ENCODE data around the gene RFX1.
A peak's percentile ranks its signal among the peaks of the same experiment; 100 is the strongest.
"Not testable (repeated sequence)": the region's sequence is repeated elsewhere in the genome, so short reads cannot be mapped to it uniquely, and the experiment has no call there.

RFX1 gene

DNA sequence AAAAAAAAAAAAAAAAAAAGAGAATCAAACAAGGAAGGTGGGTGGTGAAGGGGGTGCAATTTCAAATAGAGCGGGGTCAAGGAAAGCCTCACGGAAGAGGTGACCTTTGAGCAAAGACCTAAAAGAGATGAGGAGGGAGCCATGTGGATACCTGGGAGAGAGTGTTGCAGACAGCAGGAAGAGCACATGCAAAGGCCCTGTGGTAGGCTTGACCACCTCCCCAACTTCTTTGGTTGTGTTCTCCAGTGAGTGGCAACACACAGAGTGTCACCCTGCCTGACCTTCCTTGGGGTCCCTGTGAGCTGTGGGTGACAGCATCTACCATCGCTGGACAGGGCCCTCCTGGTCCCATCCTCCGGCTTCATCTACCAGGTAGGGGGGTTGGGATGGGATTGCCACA lies 44.4 kb upstream of the RFX1 start:
- H3K27ac ChIP-seq (ENCODE audit: extremely low read depth, low read depth, low read length): no peak overlapping the region
- POLR2A ChIA-PET: no interaction called here
- CTCF ChIA-PET: interaction anchor here (0.6 to 2.6 kb wide), 5 partner anchors 8 to 1084 kb away, joined by 3 to 7 read pairs (median 4); no protein-coding TSS in a partner anchor
- no peaks in the 10 kb centered on the region; the same call in 1 of the 2 replicates for H3K9me3 ChIP-seq (ENCODE audit: control insufficient read depth, insufficient read depth, low read depth, low read length)
- no peaks in the 10 kb centered on the region; a peak in 1 of 3 replicates for H3K36me3 ChIP-seq (ENCODE audit: control insufficient read depth in 2 of 2, insufficient read depth in 1 of 2, low read length in 2 of 2)
- no peaks in the 10 kb centered on the region for H3K4me1 ChIP-seq (ENCODE audit: control insufficient read depth, insufficient read depth, low read length)
- no peak overlapping the region for H3K4me3 ChIP-seq (ENCODE audit: low read depth, low read length)
- TF ChIP-seq ZNF561 (tag by site-specific recombination; IDR thresholded peaks at IDR 0.05; ENCODE audit: borderline replicate concordance) (no peak), ZNF623 (tag by site-specific recombination; IDR thresholded peaks at IDR 0.05) (peak; percentile 98)

DNA sequence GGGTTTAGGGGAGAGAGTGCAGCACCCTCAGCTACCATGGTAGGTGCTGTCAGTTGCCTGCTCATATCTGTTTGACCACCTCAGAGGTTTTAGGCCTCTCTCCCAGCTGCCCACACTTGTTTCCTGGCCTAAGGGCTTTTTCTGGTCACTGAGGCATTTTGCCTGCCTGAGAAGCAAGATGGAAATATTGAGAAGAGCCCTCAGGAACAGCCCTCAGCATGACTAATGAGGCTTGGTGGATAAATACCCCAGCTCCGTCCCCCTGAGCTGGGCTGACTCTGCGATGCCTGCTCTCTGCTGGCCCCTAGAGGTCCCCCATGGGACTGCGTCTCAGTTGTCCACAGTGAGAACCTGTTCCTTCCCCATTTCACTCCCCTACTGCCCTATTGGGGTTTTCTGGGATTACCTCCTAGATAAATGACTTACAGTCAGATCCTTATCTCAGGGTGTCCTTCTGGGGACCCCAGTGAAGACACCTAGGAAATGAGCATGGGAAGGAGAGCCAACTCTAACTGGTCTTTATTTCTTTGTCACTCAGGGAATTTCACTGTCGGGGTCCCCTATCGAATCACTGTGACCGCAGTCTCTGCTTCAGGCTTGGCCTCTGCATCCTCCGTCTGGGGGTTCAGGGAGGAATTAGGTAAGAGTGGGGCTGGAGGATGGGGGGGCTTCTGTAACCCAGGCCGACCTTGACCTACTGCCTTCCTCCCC lies 42.5 kb upstream of the RFX1 start:
- H3K4me3 ChIP-seq (ENCODE audit: low read depth, low read length): no peak overlapping the region
- TF ChIP-seq, protein P1, sequence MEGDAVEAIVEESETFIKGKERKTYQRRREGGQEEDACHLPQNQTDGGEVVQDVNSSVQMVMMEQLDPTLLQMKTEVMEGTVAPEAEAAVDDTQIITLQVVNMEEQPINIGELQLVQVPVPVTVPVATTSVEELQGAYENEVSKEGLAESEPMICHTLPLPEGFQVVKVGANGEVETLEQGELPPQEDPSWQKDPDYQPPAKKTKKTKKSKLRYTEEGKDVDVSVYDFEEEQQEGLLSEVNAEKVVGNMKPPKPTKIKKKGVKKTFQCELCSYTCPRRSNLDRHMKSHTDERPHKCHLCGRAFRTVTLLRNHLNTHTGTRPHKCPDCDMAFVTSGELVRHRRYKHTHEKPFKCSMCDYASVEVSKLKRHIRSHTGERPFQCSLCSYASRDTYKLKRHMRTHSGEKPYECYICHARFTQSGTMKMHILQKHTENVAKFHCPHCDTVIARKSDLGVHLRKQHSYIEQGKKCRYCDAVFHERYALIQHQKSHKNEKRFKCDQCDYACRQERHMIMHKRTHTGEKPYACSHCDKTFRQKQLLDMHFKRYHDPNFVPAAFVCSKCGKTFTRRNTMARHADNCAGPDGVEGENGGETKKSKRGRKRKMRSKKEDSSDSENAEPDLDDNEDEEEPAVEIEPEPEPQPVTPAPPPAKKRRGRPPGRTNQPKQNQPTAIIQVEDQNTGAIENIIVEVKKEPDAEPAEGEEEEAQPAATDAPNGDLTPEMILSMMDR (tag by site-specific recombination; IDR thresholded peaks at IDR 0.05): peak; percentile 34
- TF ChIP-seq, protein P2, sequence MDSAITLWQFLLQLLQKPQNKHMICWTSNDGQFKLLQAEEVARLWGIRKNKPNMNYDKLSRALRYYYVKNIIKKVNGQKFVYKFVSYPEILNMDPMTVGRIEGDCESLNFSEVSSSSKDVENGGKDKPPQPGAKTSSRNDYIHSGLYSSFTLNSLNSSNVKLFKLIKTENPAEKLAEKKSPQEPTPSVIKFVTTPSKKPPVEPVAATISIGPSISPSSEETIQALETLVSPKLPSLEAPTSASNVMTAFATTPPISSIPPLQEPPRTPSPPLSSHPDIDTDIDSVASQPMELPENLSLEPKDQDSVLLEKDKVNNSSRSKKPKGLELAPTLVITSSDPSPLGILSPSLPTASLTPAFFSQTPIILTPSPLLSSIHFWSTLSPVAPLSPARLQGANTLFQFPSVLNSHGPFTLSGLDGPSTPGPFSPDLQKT (IDR thresholded peaks at IDR 0.05; ENCODE audit: borderline replicate concordance, low read depth, low read length): no peak
- TF ChIP-seq TRIM28 (IDR thresholded peaks at IDR 0.05; ENCODE audit: borderline replicate concordance, low read length): peak; percentile 46; the same call in 1 of the 2 replicates
- peak; percentile 100 for TF ChIP-seq ZNF37A (tag by site-specific recombination; IDR thresholded peaks at IDR 0.05)
- peak; percentile 65 for TF ChIP-seq SETDB1 (IDR thresholded peaks at IDR 0.05; ENCODE audit: insufficient read length, low read length)
- H3K9me3 ChIP-seq (ENCODE audit: control insufficient read depth, insufficient read depth, low read depth, low read length): no peaks in the 10 kb centered on the region; the same call in 1 of the 2 replicates
- no peaks in the 10 kb centered on the region; a peak in 1 of 3 replicates for H3K36me3 ChIP-seq (ENCODE audit: control insufficient read depth in 2 of 2, insufficient read depth in 1 of 2, low read length in 2 of 2)
- CTCF ChIA-PET: interaction anchor here (0.6 to 2.6 kb wide), 14 partner anchors 9 to 169 kb away, joined by 3 to 9 read pairs (median 4); partner anchors contain the start of gene IL27RA
- POLR2A ChIA-PET: interaction anchor here (0.7 kb wide), 3 partner anchors 17 to 289 kb away, joined by 3 to 4 read pairs (median 3); no protein-coding TSS in a partner anchor
- H3K4me1 ChIP-seq (ENCODE audit: control insufficient read depth, insufficient read depth, low read length): no peaks in the 10 kb centered on the region
- no peak overlapping the region for H3K27ac ChIP-seq (ENCODE audit: extremely low read depth, low read depth, low read length)

DNA sequence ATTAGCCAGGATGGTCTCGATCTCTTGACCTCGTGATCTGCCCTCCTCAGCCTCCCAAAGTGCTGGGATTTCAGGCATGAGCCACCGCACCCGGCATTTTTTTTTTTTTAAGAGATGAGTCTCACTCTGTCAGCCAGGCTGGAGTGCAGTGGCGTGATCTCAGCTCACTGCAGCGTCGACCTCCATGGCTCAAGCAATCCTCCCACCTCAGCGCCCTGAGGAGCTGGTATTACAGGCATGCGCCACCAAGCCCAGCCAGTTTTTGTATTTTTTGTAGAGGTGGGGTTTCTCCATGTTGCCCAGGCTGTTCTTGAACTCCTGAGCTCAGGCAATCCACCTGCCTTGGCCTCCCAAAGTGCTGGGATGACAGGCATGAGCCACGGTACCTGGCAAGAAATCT lies 41.7 kb upstream of the RFX1 start:
- not testable (repeated sequence) for H3K4me1 ChIP-seq (ENCODE audit: control insufficient read depth, insufficient read depth, low read length); H3K36me3 ChIP-seq (ENCODE audit: control insufficient read depth in 2 of 2, insufficient read depth in 1 of 2, low read length in 2 of 2); H3K27ac ChIP-seq (ENCODE audit: extremely low read depth, low read depth, low read length); H3K9me3 ChIP-seq (ENCODE audit: control insufficient read depth, insufficient read depth, low read depth, low read length); H3K4me3 ChIP-seq (ENCODE audit: low read depth, low read length)
- POLR2A ChIA-PET: interaction anchor here (0.6 to 0.7 kb wide), 2 partner anchors 14 to 31 kb away, joined by 3 read pairs; no protein-coding TSS in a partner anchor
- CTCF ChIA-PET: interaction anchor here (0.6 to 2.6 kb wide), 9 partner anchors 11 to 164 kb away, joined by 3 to 9 read pairs (median 5); partner anchors contain the start of gene IL27RA

DNA sequence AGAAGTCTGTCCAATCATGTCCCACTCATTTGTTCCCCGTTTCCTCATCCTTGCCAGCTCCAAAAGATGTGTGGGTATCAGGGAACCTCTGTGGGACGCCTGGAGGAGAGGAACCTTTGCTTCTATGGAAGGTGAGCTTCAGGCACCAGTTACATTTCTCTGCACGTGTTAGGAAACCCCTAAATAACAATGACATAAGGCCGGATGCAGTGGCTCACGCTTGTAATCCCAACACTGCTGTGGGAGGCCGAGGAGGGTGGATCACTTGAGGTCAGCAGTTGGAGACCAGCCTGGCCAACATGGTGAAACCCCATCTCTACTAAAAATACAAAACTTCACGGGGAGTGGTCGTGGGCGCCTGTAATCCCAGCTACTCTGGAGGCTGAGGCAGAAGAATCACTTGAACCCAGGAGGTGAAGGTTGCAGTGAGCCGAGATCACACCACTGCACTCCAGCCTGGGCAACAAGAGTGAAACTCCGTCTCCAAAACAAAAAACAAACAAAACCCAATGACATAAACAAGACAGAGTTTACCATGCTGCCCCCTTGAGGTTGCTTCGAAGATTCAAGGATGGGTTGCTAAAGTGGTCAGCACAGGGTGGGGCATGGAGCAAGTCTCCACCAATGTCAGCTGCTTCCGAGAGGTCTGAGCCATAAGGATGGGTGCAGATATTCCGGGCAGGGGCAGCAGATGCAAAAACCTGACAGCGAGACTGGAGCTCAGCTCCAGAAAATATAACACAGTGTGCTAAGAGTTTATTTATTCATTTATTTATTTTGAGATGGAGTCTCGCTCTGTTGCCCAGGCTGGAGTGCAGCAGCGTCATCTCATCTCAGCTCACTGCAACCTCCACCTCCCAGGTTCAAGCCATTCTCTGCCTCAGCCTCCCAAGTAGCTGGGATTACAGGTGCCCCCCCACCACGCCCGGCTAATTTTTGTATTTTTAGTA lies 36.8 kb upstream of the RFX1 start:
- CTCF ChIA-PET: interaction anchor here (0.6 to 3.7 kb wide), 21 partner anchors 10 to 601 kb away, joined by 3 to 29 read pairs (median 4); partner anchors contain the start of genes IL27RA, PALM3 and RFX1
- TF ChIP-seq ZNF654 (tag by site-specific recombination; IDR thresholded peaks at IDR 0.05; ENCODE audit: low read depth): peak; percentile 46
- TF ChIP-seq, protein P1 (tag by site-specific recombination; IDR thresholded peaks at IDR 0.05): peak; percentile 60
- TF ChIP-seq, protein P3, sequence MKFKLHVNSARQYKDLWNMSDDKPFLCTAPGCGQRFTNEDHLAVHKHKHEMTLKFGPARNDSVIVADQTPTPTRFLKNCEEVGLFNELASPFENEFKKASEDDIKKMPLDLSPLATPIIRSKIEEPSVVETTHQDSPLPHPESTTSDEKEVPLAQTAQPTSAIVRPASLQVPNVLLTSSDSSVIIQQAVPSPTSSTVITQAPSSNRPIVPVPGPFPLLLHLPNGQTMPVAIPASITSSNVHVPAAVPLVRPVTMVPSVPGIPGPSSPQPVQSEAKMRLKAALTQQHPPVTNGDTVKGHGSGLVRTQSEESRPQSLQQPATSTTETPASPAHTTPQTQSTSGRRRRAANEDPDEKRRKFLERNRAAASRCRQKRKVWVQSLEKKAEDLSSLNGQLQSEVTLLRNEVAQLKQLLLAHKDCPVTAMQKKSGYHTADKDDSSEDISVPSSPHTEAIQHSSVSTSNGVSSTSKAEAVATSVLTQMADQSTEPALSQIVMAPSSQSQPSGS (tag by site-specific recombination; IDR thresholded peaks at IDR 0.05; ENCODE audit: low read depth): 0 out of 2 replicates have a peak, but pooled peaks have one; percentile 23
- TF ChIP-seq ZNF2 (tag by site-specific recombination; IDR thresholded peaks at IDR 0.05): peak; percentile 70; the same call in 1 of the 2 replicates
- TF ChIP-seq, protein P4, sequence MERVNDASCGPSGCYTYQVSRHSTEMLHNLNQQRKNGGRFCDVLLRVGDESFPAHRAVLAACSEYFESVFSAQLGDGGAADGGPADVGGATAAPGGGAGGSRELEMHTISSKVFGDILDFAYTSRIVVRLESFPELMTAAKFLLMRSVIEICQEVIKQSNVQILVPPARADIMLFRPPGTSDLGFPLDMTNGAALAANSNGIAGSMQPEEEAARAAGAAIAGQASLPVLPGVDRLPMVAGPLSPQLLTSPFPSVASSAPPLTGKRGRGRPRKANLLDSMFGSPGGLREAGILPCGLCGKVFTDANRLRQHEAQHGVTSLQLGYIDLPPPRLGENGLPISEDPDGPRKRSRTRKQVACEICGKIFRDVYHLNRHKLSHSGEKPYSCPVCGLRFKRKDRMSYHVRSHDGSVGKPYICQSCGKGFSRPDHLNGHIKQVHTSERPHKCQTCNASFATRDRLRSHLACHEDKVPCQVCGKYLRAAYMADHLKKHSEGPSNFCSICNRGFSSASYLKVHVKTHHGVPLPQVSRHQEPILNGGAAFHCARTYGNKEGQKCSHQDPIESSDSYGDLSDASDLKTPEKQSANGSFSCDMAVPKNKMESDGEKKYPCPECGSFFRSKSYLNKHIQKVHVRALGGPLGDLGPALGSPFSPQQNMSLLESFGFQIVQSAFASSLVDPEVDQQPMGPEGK (tag by site-specific recombination; IDR thresholded peaks at IDR 0.05): peak; percentile 52; the same call in 1 of the 2 replicates
- not testable (repeated sequence) for H3K9me3 ChIP-seq (ENCODE audit: control insufficient read depth, insufficient read depth, low read depth, low read length); H3K36me3 ChIP-seq (ENCODE audit: control insufficient read depth in 2 of 2, insufficient read depth in 1 of 2, low read length in 2 of 2); H3K4me3 ChIP-seq (ENCODE audit: low read depth, low read length); H3K4me1 ChIP-seq (ENCODE audit: control insufficient read depth, insufficient read depth, low read length); H3K27ac ChIP-seq (ENCODE audit: extremely low read depth, low read depth, low read length)
- POLR2A ChIA-PET: interaction anchor here (0.7 to 1.1 kb wide), 3 partner anchors 28 to 109 kb away, joined by 3 to 4 read pairs (median 3); no protein-coding TSS in a partner anchor
